ENCODE results near the gene UXT. TPM values are rescaled to one million over a fixed set of nuclear protein-coding genes. Genes with fewer than 3 reads are reported as not detected.

The UXT gene, protein sequence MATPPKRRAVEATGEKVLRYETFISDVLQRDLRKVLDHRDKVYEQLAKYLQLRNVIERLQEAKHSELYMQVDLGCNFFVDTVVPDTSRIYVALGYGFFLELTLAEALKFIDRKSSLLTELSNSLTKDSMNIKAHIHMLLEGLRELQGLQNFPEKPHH
- total RNA-seq: 100 to 1,000 TPM; 130 to 155 (median 140) TPM

DNA sequence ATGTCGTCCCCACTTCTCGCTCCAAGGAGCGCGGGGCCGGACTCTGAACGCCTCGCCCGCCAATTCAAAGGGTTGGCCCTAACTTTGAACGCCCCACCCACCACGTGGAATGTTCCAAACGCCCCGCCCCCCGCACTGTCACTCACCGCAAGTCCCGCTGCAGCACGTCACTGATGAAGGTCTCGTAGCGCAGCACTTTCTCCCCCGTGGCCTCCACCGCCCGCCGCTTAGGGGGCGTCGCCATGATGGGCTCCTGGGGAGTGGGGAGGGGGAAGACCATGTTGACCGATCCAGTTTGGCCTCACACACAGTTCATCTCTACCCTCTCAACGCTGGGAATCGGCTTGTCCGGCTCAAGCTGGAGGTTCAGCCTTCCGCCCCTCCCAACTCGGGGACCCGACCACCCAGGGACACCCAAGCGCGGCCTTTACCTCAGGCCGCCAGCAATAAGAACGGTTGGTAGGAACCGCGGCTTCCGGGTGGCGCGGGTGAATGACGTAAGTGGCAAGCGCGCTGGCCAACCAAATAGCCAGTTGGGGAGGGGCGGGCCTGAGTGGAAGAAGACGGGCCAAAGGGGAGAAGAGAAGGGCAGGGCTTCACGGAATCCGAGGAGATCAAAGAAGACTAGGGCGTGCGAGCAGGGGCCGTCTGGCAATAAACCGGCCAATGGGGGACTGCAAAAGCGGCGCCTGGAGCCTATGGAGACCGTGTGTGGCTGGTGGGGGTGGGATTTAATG lies at the start of gene UXT:
TSS of gene UXT (minus strand) at position 497 of the 737 bp plus-strand sequence. CDS start at position 244, 253 bp downstream.
- H3K4me1 ChIP-seq: no peaks in the 10 kb centered on the region
- peak within 1 kb of the TSS; percentile 95 to 98 for H3K27ac ChIP-seq
- peak; percentile 88 to 90 for DNase-seq (ENCODE audit: low spot score in 2 of 2)
- peaks cover 0 to 7% of the 10 kb centered on the region in 2 donors for H3K27me3 ChIP-seq
- no peaks in the 10 kb centered on the region for H3K9me3 ChIP-seq
- intact Hi-C loops (cut with DNase I; ENCODE audit: low total_unique reads): no loop called here
- H3K4me3 ChIP-seq: peak within 1 kb of the TSS; percentile 55 to 74 (median 61)
- H3K36me3 ChIP-seq: no peaks in the 10 kb centered on the region
- TF ChIP-seq POLR2AphosphoS5 (IDR thresholded peaks at IDR 0.05) (peak; percentile 86 to 93 (median 91)), POLR2A (IDR thresholded peaks at IDR 0.05) (peak; percentile 43)
- TF ChIP-seq, protein P1, sequence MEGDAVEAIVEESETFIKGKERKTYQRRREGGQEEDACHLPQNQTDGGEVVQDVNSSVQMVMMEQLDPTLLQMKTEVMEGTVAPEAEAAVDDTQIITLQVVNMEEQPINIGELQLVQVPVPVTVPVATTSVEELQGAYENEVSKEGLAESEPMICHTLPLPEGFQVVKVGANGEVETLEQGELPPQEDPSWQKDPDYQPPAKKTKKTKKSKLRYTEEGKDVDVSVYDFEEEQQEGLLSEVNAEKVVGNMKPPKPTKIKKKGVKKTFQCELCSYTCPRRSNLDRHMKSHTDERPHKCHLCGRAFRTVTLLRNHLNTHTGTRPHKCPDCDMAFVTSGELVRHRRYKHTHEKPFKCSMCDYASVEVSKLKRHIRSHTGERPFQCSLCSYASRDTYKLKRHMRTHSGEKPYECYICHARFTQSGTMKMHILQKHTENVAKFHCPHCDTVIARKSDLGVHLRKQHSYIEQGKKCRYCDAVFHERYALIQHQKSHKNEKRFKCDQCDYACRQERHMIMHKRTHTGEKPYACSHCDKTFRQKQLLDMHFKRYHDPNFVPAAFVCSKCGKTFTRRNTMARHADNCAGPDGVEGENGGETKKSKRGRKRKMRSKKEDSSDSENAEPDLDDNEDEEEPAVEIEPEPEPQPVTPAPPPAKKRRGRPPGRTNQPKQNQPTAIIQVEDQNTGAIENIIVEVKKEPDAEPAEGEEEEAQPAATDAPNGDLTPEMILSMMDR (IDR thresholded peaks at IDR 0.05): no peak

DNA sequence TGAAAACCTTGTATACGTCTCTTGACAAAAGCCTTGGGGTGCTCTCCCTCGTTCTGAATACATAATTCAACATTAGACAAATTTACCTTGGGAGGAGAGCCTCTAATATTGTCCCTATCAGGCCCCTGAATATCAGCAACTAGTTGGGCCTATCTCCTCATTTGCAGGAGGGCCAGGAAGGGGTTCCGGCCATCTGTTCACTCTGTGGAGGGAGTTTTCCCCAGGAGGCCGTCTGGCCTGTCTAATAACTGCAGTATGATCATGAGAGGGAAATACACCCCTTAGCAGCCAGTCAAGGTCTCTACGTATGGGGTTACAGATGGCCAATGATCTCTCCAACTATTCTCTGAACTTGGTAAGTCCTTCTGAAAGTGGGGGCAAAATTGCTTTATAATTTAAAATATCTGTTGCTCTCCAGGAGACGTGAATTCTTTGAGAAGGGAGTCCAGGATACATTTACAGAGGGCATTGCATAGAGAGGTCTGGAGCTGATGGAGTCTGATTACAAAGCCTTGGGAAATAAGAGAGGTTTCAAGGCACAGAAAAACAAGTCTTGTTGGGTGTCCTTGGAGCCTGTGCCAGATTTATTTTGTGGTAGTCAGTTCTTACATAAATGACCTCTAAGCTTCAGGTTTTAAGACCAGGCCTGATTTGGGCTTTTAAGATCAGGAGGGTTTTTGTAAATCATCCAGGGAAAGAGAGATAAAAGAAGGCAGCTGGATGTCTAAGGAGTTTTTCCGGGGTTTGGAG lies 48.2 kb upstream of the UXT start:
- Histone ChIP-seq H3K9me3 (no peaks in the 10 kb centered on the region), H3K4me3 (no peak overlapping the region), H3K27ac (peak overlapping the region in 1 of 2 donors; percentile 48), H3K27me3 (peaks cover 0 to 57% of the 10 kb centered on the region in 2 donors), H3K36me3 (no peaks in the 10 kb centered on the region), H3K4me1 (no peaks in the 10 kb centered on the region)
- intact Hi-C loops (cut with DNase I; ENCODE audit: low total_unique reads): no loop called here
- TF ChIP-seq POLR2AphosphoS5 (IDR thresholded peaks at IDR 0.05) (no peak), POLR2A (IDR thresholded peaks at IDR 0.05) (no peak)
- TF ChIP-seq, protein P1 (IDR thresholded peaks at IDR 0.05): no peak
- DNase-seq (ENCODE audit: low spot score in 2 of 2): no peak

DNA sequence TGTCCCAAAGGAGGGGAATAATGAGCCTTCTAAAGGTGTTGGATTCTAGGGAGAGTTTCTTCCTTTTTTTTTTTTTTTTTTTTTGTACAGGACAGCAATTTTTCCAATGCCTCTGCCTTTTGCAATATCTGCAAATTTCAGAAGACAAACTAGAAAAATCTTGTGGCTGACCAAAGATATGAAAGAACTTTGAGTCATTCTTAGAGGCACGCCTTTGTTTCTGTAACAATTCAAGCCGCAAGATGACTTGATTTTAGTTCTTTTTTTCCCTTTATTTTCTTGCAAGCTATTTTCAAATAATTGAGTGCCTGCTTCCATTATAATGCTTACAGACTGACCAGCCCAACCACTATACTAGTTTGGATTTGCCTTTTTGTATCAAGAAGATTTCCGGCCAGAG lies 47.6 kb upstream of the UXT start:
- Histone ChIP-seq H3K9me3 (no peaks in the 10 kb centered on the region), H3K27me3 (peaks cover 0 to 56% of the 10 kb centered on the region in 2 donors), H3K4me3 (no peak overlapping the region), H3K36me3 (no peaks in the 10 kb centered on the region), H3K4me1 (no peaks in the 10 kb centered on the region), H3K27ac (peak overlapping the region in 1 of 2 donors; percentile 48)
- no peak for DNase-seq (ENCODE audit: low spot score in 2 of 2)
- TF ChIP-seq POLR2AphosphoS5 (IDR thresholded peaks at IDR 0.05): no peak
- intact Hi-C loops (cut with DNase I; ENCODE audit: low total_unique reads): no loop called here

DNA sequence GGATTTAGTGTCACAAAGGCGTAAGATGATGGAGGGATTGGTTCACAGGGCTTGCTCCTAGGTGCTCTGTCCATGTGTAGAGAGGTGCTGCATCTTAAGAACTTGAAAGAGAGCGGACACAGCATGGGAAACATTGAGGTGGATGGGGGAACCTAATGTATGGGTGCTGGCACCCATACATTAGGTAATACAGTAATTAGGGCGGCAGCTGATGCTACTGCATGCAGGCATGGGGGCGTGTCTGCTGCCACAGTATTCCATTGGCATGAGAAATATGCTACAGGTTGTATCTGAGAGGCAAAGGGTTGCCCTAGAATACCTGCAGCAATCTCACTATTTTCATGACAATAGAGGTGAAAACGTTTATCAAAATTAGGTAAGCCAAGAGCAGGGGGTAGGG lies 45.8 kb upstream of the UXT start:
- Histone ChIP-seq H3K27me3 (peaks cover 0 to 49% of the 10 kb centered on the region in 2 donors), H3K4me3 (no peak overlapping the region), H3K4me1 (no peaks in the 10 kb centered on the region), H3K36me3 (no peaks in the 10 kb centered on the region), H3K9me3 (no peaks in the 10 kb centered on the region), H3K27ac (no peak overlapping the region)
- no peak for DNase-seq (ENCODE audit: low spot score in 2 of 2)
- TF ChIP-seq POLR2A (IDR thresholded peaks at IDR 0.05) (no peak), POLR2AphosphoS5 (IDR thresholded peaks at IDR 0.05) (no peak)
- TF ChIP-seq, protein P1 (IDR thresholded peaks at IDR 0.05): no peak
- intact Hi-C loops (cut with DNase I; ENCODE audit: low total_unique reads): no loop called here

DNA sequence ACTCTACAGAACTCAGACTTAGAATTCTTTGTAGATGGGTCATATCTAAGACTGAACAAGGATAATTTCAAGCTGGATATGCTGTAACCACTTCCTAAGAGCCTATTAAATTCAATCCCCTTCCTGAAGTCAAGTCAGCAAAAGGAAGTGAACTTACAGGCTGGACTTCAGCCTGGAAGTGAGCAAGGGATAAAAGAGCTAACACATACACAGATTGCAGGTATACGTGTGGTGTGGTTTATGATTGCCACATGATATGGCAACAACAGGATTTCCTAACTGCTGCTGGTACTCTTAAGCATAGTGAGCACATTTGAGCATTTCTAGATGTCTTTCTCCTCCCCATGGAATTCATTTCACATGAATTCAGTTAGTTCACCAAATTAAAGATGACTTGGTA lies 38.2 kb upstream of the UXT start:
- H3K9me3 ChIP-seq: peaks cover 5 to 14% of the 10 kb centered on the region in 2 donors
- no peaks in the 10 kb centered on the region for H3K36me3 ChIP-seq
- TF ChIP-seq POLR2AphosphoS5 (IDR thresholded peaks at IDR 0.05) (no peak), POLR2A (IDR thresholded peaks at IDR 0.05) (no peak)
- TF ChIP-seq, protein P1 (IDR thresholded peaks at IDR 0.05): no peak
- DNase-seq (ENCODE audit: low spot score in 2 of 2): no peak
- intact Hi-C loops (cut with DNase I; ENCODE audit: low total_unique reads): no loop called here
- H3K4me1 ChIP-seq: no peaks in the 10 kb centered on the region
- no peak overlapping the region for H3K4me3 ChIP-seq
- no peak overlapping the region for H3K27ac ChIP-seq
- peaks cover 0 to 42% of the 10 kb centered on the region in 2 donors for H3K27me3 ChIP-seq
